Raji (cell line): ENCODE results near the gene GRB10.

Source experiments
- POLR2A ChIP-seq: IDR thresholded peaks from 2 replicates; pipeline ENCODE4 v1.6.1; 2011; ENCODE audit warnings: low read depth, low read length, control low read depth; ENCODE audit not compliant: insufficient read depth

Gene GRB10

GRCh38 chr7:50724526-50725520 lies 57.9 kb downstream of the GRB10 start:
- TF ChIP-seq POLR2A, result no peak

DNA sequence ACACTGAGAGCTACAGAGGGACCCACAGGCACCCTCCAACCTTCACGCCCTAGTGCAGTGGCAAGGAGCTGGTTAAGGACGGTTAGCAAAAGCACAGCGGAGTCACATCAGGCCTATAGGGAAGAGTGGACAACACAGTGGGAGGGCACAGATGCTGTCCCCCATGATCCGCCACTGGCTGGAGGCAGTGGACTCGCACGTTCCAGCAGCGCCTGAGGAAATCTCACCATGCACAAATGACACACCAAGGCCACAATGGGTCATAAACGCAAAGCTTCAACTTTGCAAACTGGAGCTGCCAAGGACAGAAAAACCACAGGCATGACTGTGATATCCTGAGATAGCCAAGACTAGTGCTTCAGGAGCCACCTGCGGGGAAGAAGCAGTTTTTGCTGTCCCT lies 58.8 kb downstream of the GRB10 start:
- TF ChIP-seq POLR2A, result no peak

DNA sequence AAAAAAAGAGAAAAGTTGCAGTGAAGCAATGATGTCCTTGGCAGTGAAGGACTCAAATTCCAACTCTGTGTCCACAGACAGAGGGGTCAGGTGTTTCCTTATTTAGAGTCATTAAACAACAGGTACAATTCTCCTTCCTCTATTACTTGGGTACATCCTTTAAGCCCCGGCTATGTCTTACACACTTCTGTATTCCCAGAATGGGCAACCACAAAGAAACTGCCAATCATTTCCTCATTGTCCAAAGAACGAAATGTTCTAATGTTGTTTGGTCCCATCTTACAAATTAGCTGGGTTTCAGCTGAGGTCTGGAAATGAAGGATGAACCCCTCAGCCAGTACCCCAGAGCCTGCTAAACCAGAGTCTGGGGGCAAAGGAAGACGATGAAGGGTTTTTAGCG lies 59.5 kb downstream of the GRB10 start:
- no peak for TF ChIP-seq POLR2A

GRCh38 chr7:50721661-50722259 lies 60.9 kb downstream of the GRB10 start:
- no peak for TF ChIP-seq POLR2A

DNA sequence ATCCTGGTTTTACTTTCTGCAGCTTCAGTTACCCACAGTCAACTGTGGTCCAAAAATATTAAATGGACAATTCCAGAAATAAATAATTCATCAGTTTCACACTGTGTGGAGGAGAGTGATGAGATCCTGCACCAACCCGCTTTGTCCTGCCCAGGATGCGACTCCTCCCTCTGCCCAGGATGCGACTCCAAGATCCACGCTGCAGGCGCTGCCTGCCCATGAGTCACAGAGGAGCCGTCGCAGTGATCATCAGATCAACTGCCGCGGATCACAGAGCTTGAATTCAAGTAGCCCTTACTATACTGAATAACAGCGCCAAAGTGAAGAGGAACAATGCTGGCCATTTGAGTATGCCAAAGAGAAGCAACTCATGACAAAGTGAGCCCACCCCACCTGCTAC lies 61.5 kb downstream of the GRB10 start:
- no peak for TF ChIP-seq POLR2A

DNA sequence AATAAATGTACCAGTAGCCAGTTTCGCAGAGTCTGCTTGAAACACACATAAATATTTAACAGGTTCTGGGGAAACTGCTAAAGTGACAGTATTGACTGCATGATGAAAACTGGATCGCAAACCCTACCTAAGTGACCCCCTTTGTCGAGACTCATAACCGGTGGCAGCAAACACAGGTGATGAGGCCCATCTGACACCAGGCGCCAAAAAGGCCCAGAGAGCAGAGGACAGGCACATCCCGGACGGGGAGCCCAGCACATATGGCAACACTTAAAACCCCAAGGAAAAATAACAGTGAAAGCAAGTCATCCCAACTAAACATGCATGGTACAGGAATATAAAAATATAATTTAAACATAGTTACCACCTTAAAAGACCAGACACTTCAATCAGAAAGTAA lies 62.4 kb downstream of the GRB10 start:
- TF ChIP-seq POLR2A, result no peak

DNA sequence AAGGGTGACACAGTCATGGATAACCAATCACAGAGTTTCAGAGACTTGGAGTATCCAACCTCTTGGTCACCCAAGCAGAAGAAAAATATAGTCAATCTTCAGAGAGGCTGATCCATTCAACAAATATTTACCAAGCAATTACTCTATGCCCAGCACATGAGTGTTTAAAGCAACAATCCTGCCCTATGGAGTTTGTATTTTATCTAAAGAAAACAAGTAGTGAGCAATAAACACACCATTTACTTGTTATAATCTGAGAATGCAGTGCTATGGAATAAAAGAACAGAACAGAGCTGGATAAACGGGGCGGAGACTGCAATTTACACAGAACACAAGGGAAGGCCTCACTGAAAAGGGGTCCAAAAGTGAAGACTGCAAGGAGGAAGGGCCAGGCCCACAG lies 63.8 kb downstream of the GRB10 start:
- TF ChIP-seq POLR2A, result no peak

- TF ChIP-seq POLR2A, result no peak
These were observed 64.4 kb downstream of the GRB10 start for GRCh38 chr7:50718311-50718710.

GRCh38 chr7:50717181-50717580 lies 65.5 kb downstream of the GRB10 start:
- no peak for TF ChIP-seq POLR2A

- no peak for TF ChIP-seq POLR2A
These were observed 67.8 kb downstream of the GRB10 start for GRCh38 chr7:50714857-50715256.

DNA sequence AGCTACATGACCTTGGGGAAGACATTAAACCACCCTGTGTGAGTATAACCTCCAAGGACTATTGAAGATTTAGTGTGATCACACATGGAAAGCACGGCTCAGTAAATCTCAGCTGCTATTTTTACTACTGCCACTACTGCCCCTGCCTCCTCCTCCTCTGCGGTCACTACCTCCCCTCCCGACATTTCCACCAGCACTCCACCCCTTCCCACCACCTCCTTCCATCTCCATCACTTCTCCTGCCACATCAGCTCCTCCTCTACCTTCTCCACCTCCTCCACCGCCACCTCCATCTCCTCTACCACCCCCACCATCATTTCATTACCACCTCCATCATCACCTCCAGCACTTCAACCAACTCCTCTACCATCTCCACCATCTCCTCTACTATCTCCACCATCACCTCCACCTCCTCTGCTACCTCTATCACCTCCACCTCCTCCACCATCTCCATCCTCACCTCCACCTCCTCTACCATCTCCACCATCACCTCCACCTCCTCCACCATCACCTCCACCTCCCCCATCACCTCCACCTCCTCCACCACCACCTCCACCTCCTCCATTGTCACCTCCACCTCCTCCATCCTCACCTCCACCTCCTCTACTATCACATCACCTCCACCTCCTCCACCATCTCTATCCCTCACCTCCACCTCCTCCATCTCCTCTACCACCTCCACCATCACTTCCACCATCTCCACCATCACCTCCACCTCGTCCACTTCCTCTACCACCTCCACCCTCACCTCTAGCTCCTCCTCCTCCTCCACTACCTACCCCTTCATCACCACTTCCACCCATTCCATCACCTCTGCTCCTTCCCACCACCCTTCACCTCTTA lies 69.4 kb downstream of the GRB10 start:
- no peak for TF ChIP-seq POLR2A

DNA sequence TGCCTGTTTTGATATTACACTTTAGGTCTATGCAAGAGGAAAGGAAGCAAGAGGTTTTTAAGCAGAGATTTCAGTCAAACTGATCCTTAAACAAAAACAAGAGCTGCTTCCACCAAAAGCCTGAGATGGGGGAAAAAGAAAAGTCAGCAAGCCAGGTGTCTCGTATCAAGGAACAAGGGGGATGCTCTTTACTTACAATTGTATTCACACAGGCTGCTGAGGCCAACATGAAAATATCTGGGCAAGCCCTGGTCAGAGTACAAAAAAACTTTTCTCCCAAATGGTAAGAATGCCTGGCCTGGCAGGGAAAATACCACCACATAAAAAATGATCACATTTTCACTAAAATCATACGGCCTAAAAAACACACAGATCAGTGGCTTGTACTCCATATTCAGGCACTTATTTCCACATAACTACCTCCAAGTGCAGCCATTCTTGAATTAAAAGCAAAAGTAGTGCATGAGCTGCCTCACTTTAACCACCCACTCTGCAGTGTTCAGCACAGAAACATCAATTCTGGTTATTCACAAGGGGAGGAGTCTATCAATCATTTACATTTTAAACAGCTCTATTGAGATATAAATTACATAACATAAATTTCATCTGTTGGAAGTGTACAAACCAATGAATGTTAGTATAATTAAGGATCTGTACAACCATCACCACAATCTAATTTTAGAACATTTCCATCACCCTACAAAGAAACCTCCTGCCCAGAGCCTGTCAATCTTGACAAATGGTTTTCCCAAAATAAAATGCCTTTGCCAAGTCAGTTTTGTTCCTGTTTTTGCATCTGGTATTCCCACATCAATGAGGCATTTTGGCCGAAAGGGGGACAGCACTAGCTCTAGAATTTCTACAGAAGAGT lies 70.2 kb downstream of the GRB10 start:
- TF ChIP-seq POLR2A, result no peak

GRCh38 chr7:50711271-50712175 lies 71.2 kb downstream of the GRB10 start:
- no peak for TF ChIP-seq POLR2A

- TF ChIP-seq POLR2A, result no peak
These were observed 72.1 kb downstream of the GRB10 start for GRCh38 chr7:50710441-50711154.
